CD14-positive monocyte (primary cell): ENCODE results near the gene C13orf46. TPM values are rescaled to one million over a fixed set of nuclear protein-coding genes. Genes with fewer than 3 reads are reported as not detected.

Experiments used
- DNase-seq, 3 donors: peaks; one replicate each; pipeline ENCODE4 v3.0.0-alpha.2; 2011 to 2022
- H2AFZ ChIP-seq: 2 replicates; pipeline ENCODE4 v1.6.0; 2012; ENCODE audit warnings: mild to moderate bottlenecking, low read depth, low read length, inconsistent platforms; ENCODE audit not compliant: insufficient read depth, poor library complexity, severe bottlenecking
- H3K27ac ChIP-seq, 2 donors: 1 replicate in 1 of 2; 2 replicates in 1 of 2; pipeline ENCODE4 v1.5.1; 2012 to 2013; ENCODE audit warnings: low read length in 2 of 2, control low read depth in 1 of 2, inconsistent platforms in 1 of 2, low read depth in 1 of 2, mild to moderate bottlenecking in 1 of 2
- H3K27me3 ChIP-seq, 2 donors: one replicate each; pipeline versions ENCODE4 v1.6.0 to v1.6.1; 2011 to 2013; ENCODE audit warnings: low read length in 2 of 2; ENCODE audit not compliant: control insufficient read depth in 2 of 2, insufficient read depth in 2 of 2
- H3K36me3 ChIP-seq, 2 donors: replicated peaks in 1 of 2; 1 replicate in 1 of 2; 2 replicates in 1 of 2; pipeline versions ENCODE4 v1.5.1 to v1.6.1; 2012 to 2013; ENCODE audit warnings: low read length in 2 of 2, control low read depth in 1 of 2, inconsistent platforms in 1 of 2, mild to moderate bottlenecking in 1 of 2; ENCODE audit not compliant: insufficient read depth in 2 of 2, control insufficient read depth in 1 of 2
- H3K4me1 ChIP-seq, 2 donors: 1 replicate in 1 of 2; 2 replicates in 1 of 2; pipeline versions ENCODE4 v1.5.1 to v1.6.1; 2012 to 2013; ENCODE audit warnings: low read length in 2 of 2, control low read depth in 1 of 2, inconsistent platforms in 1 of 2, mild to moderate bottlenecking in 1 of 2, moderate library complexity in 1 of 2; ENCODE audit not compliant: insufficient read depth in 2 of 2, control insufficient read depth in 1 of 2
- H3K4me2 ChIP-seq: replicated peaks from 2 replicates; pipeline ENCODE3; 2012; ENCODE audit warnings: low read length, moderate library complexity, mild to moderate bottlenecking; ENCODE audit not compliant: poor library complexity, severe bottlenecking; ENCODE audit errors: extremely low read depth
- H3K4me3 ChIP-seq, 3 experiments: fragments of 200-600 bp in 1 of 3; sonication (generic) in 1 of 3; replicated peaks in 1 of 3; 1 replicate in 2 of 3; 2 replicates in 1 of 3; pipeline ENCODE4 v1.5.1; 2011 to 2013; ENCODE audit warnings: low read length in 3 of 3, mild to moderate bottlenecking in 3 of 3, control low read depth in 2 of 3, low read depth in 2 of 3, inconsistent platforms in 1 of 3, moderate library complexity in 1 of 3
- H3K79me2 ChIP-seq: 2 replicates; pipeline ENCODE4 v1.6.0; 2012; ENCODE audit warnings: mild to moderate bottlenecking, control low read depth, inconsistent platforms, low read length, moderate library complexity; ENCODE audit not compliant: insufficient read depth
- H3K9ac ChIP-seq: 2 replicates; pipeline ENCODE4 v1.6.0; 2017; ENCODE audit warnings: low read length, mild to moderate bottlenecking; ENCODE audit not compliant: insufficient read depth, poor library complexity, severe bottlenecking
- H3K9me3 ChIP-seq, 2 donors: replicated peaks in 1 of 2; 1 replicate in 1 of 2; 2 replicates in 1 of 2; pipeline versions ENCODE4 v1.5.1 to v1.6.1; 2012 to 2013; ENCODE audit warnings: low read length in 2 of 2, control low read depth in 1 of 2; ENCODE audit not compliant: control insufficient read depth in 1 of 2, insufficient read depth in 1 of 2
- H4K20me1 ChIP-seq: 2 replicates; pipeline ENCODE4 v1.6.0; 2012; ENCODE audit warnings: mild to moderate bottlenecking, low read length, control low read depth, moderate library complexity; ENCODE audit not compliant: insufficient read depth
- H3K27ac Mint-ChIP-seq, 7 donors: one replicate each; pipeline ENCODE4 v1.8.0; 2020; ENCODE audit warnings: mild to moderate bottlenecking in 7 of 7, mixed read lengths in 7 of 7, moderate library complexity in 6 of 7, inconsistent platforms in 2 of 7
- H3K27me3 Mint-ChIP-seq, 3 donors: one replicate each; pipeline ENCODE4 v1.8.0; 2021 to 2022; ENCODE audit warnings: low read depth in 3 of 3, mild to moderate bottlenecking in 3 of 3, mixed read lengths in 3 of 3, moderate library complexity in 3 of 3, inconsistent platforms in 1 of 3
- H3K36me3 Mint-ChIP-seq, 2 donors: one replicate each; pipeline ENCODE4 v1.8.0; 2020; ENCODE audit warnings: mixed read lengths in 2 of 2, inconsistent platforms in 1 of 2, mild to moderate bottlenecking in 1 of 2
- H3K4me1 Mint-ChIP-seq: one replicate; pipeline ENCODE4 v1.8.0; 2020; ENCODE audit warnings: mild to moderate bottlenecking, mixed read lengths
- H3K4me3 Mint-ChIP-seq, 2 donors: one replicate each; pipeline ENCODE4 v1.8.0; 2020; ENCODE audit warnings: mild to moderate bottlenecking in 2 of 2, mixed read lengths in 2 of 2, moderate library complexity in 1 of 2
- H3K9me3 Mint-ChIP-seq, 7 donors: one replicate each; pipeline ENCODE4 v1.8.0; 2020 to 2022; ENCODE audit warnings: mixed read lengths in 7 of 7, mild to moderate bottlenecking in 6 of 7, moderate library complexity in 6 of 7, inconsistent platforms in 2 of 7
- CTCF ChIP-seq: fragments of 200-600 bp; IDR thresholded peaks from one replicate; pipeline ENCODE4 v1.8.0; 2022; ENCODE audit warnings: antibody characterized with exemption, mild to moderate bottlenecking
- WGBS: methylation state at CpG from one replicate; pipeline ENCODE4 v1.1.5; 2013; ENCODE audit warnings: missing lambda C conversion rate; ENCODE audit not compliant: insufficient coverage; 5-methylcytosine and 5-hydroxymethylcytosine counted together
- intact Hi-C, 2 donors: fragments of 100-400 bp; cut with micrococcal nuclease; formaldehyde crosslinking; loops; one replicate each; pipeline versions ENCODE4 v1.15.0 to v1.15.1; 2023
- polyA plus RNA-seq, 3 donors: library from polyadenylated mRNA; depleted of rRNA in 1 of 3; unstranded in 2 of 3; stranded (reverse) in 1 of 3; fragments of 300-500 nt in 2 of 3; fragments of >200 nt in 1 of 3; fragmentation: Illumina TruSeq in 2 of 3; gene quantifications; 1 replicate in 2 of 3; 2 replicates in 1 of 3; pipeline ENCODE4 v1.2.3, GENCODE V29; 2012 to 2021

Gene C13orf46
- polyA plus RNA-seq, 3 donors, result 0.05 to 0.35 TPM; not detected in 1

GRCh38 chr13:113929628-113930615, 44.0 kb downstream of the C13orf46 start:
- Histone ChIP-seq H4K20me1 (no peaks in the 10 kb centered on the region), H3K4me3 (no peak overlapping the region), H3K9me3 (no peaks in the 10 kb centered on the region), H3K4me2 (no peak overlapping the region), H3K27me3 (peaks cover 0 to 6% of the 10 kb centered on the region in 2 donors), H2AFZ (no peak overlapping the region), H3K36me3 (no peaks in the 10 kb centered on the region), H3K4me1 (peaks cover 0 to 7% of the 10 kb centered on the region in 2 donors), H3K79me2 (no peaks in the 10 kb centered on the region), H3K27ac (no peak overlapping the region), H3K9ac (no peak overlapping the region)
- Mint-ChIP-seq H3K27ac (peak overlapping the region in 1 of 7 donors; percentile 31), H3K36me3 (no peaks in the 10 kb centered on the region), H3K4me1 (no peaks in the 10 kb centered on the region), H3K9me3 (peaks cover 0 to 4% (median 0%) of the 10 kb centered on the region in 7 donors), H3K4me3 (no peak overlapping the region), H3K27me3 (peaks cover 23 to 74% (median 30%) of the 10 kb centered on the region in 3 donors)
- no peak for DNase-seq
- intact Hi-C loops, result no loop called here
- TF ChIP-seq CTCF, result no peak
- 96% methylated on average over 29 of the region's 38 CpGs for WGBS

DNA sequence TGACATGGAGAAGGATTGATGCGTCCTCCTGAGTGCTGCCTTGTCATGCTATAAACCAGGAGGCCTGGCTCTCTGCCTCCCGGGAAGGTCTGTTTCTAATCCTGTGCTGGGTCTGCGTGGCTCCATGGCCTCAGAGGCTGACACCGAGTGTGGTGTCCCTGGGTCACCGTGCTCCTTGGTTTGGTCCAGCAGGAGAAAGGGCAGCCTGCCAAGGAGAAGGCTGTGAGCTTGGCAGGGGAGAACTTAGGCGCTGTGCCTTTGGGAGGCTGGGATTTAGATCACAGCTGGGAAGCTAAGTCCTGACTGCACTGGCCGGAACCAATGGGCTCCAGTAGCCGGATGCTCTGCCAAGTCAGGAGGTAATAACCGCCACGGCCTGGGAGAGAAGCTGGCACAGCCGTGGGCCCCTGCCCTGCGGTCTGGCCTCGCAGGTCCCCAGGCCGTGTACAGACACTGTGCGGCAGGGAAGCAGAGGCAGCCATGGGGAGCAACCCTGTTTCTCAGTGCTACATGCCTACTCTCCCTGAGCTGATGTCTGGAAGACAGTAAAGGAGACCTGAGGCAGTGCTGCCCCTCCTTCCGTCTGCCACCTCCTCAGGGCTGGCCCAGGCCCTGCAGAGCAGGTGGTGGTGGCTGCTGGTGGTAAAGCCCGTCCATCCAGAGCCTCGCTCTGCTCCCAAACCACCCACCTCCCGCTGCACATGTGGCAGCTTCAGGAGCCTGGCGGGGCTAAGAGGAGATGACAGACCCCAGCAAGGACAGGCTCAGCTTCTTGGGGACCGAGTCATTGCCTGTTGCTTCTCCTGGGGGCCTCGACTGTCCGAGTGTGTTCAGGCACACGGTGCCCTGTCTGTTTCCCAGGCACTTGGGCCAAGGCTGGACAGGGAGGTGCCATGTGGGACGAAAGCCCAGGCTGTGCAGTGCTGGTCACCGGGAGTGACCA, 44.9 kb downstream of the C13orf46 start:
- 92% methylated on average over 23 of the region's 26 CpGs for WGBS
- H3K27ac Mint-ChIP-seq, result peak overlapping the region in 1 of 7 donors; percentile 31

More for the DNA sequence above, 44.9 kb downstream of the C13orf46 start:
- Histone ChIP-seq H3K4me3 (no peak overlapping the region), H3K27me3 (peaks cover 0 to 2% of the 10 kb centered on the region in 2 donors), H3K79me2 (no peaks in the 10 kb centered on the region), H2AFZ (no peak overlapping the region), H3K27ac (no peak overlapping the region), H4K20me1 (no peaks in the 10 kb centered on the region), H3K9me3 (no peaks in the 10 kb centered on the region), H3K9ac (no peak overlapping the region), H3K4me2 (no peak overlapping the region), H3K4me1 (peaks cover 0 to 7% of the 10 kb centered on the region in 2 donors), H3K36me3 (no peaks in the 10 kb centered on the region)
- intact Hi-C loops, result no loop called here
- Mint-ChIP-seq H3K9me3 (peaks cover 0 to 4% (median 0%) of the 10 kb centered on the region in 7 donors), H3K27me3 (peaks cover 25 to 72% (median 30%) of the 10 kb centered on the region in 3 donors), H3K36me3 (no peaks in the 10 kb centered on the region), H3K4me1 (no peaks in the 10 kb centered on the region), H3K4me3 (peak overlapping the region in 1 of 2 donors; percentile 9)
- DNase-seq, result no peak
- no peak for TF ChIP-seq CTCF
